ENCODE results near the gene MRPS5.

MRPS5 gene

GRCh38 chr2:95059656-95060370 lies 61.8 kb downstream of the MRPS5 start:
- peak; percentile 8 for DNase-seq

- DNase-seq, result peak; percentile 11
These were observed 62.5 kb downstream of the MRPS5 start for GRCh38 chr2:95058989-95059641.

GRCh38 chr2:95058466-95058988 lies 63.1 kb downstream of the MRPS5 start:
- DNase-seq, result peak; percentile 11

GRCh38 chr2:95057535-95058370 lies 63.9 kb downstream of the MRPS5 start:
- peak; percentile 18 for DNase-seq

GRCh38 chr2:95056461-95057459 lies 64.8 kb downstream of the MRPS5 start:
- peak; percentile 12 for DNase-seq

- DNase-seq, result peak; percentile 4
These were observed 65.6 kb downstream of the MRPS5 start for GRCh38 chr2:95056044-95056443.

GRCh38 chr2:95055262-95055661 lies 66.3 kb downstream of the MRPS5 start:
- no peak for DNase-seq

- no peak for DNase-seq
These were observed 67.6 kb downstream of the MRPS5 start for GRCh38 chr2:95054016-95054415.

GRCh38 chr2:95053543-95053942 lies 68.1 kb downstream of the MRPS5 start:
- DNase-seq, result no peak

GRCh38 chr2:95052804-95053479 lies 68.7 kb downstream of the MRPS5 start:
- peak; percentile 2 for DNase-seq

GRCh38 chr2:95052307-95052706 lies 69.3 kb downstream of the MRPS5 start:
- DNase-seq, result no peak

- no peak for DNase-seq
These were observed 70.0 kb downstream of the MRPS5 start for GRCh38 chr2:95051626-95052025.

- DNase-seq, result peak; percentile 15
These were observed 71.0 kb downstream of the MRPS5 start for GRCh38 chr2:95050385-95051300.

GRCh38 chr2:95049961-95050360 lies 71.6 kb downstream of the MRPS5 start:
- DNase-seq, result peak; percentile 9

GRCh38 chr2:95049683-95049955 lies 72.0 kb downstream of the MRPS5 start:
- DNase-seq, result no peak

GRCh38 chr2:95048825-95049682 lies 72.6 kb downstream of the MRPS5 start:
- peak; percentile 6 for DNase-seq

- peak; percentile 1 for DNase-seq
These were observed 73.7 kb downstream of the MRPS5 start for GRCh38 chr2:95047629-95048510.

GRCh38 chr2:95046371-95047112 lies 75.1 kb downstream of the MRPS5 start:
- peak; percentile 2 for DNase-seq
